Endothelial cell of umbilical vein (primary cell): ENCODE data around the gene FAM131C. TPM values are rescaled to one million over a fixed set of nuclear protein-coding genes. Genes with fewer than 3 reads are reported as not detected.

Source experiments
- BruUV-seq: library from RNA; stranded (reverse); fragments of 400-500 nt; replicated peaks from 2 replicates; lab custom pipeline; 2021; lab: Mats Ljungman, UMichigan
- CTCF ChIA-PET: fragments of 300-600, 350-600 bp; sonication (Branson Sonifier 250); formaldehyde crosslinking; loops from one replicate; lab custom pipeline; 2021; ENCODE audit warnings: antibody characterized with exemption, inconsistent platforms; lab: Charles Lee
- POLR2A ChIA-PET: fragments of 300-600, 350-600 bp; sonication (Branson Sonifier 250); formaldehyde crosslinking; loops from one replicate; lab custom pipeline; 2021; ENCODE audit warnings: antibody characterized with exemption, inconsistent platforms; lab: Charles Lee
- DNase-seq: peaks from one replicate; pipeline ENCODE4 v3.0.0-alpha.2; 2011; ENCODE audit warnings: low read depth, low spot score
- FAIRE-seq: peaks from 2 replicates; lab custom pipeline; 2011; peaks lifted over from hg19 to GRCh38; lab: Jason Lieb, UNC
- H2AFZ ChIP-seq: 2 replicates; pipeline ENCODE4 v1.6.0; 2012; ENCODE audit warnings: low read depth, low read length, control low read depth, inconsistent platforms
- H3K27ac ChIP-seq: 2 replicates; pipeline ENCODE4 v1.5.1; 2011; ENCODE audit warnings: low read depth, mild to moderate bottlenecking, control low read depth, low read length, moderate library complexity; ENCODE audit not compliant: insufficient read depth
- H3K27me3 ChIP-seq, 2 experiments: 2 replicates each; pipeline versions ENCODE4 v1.6.0 to v1.6.1; 2011; ENCODE audit warnings: low read length in 2 of 2, mixed read lengths in 1 of 2; ENCODE audit not compliant: control insufficient read depth in 2 of 2, insufficient read depth in 2 of 2
- H3K36me3 ChIP-seq, 2 experiments: 2 replicates in 1 of 2; 3 replicates in 1 of 2; pipeline ENCODE4 v1.5.1; 2011; ENCODE audit warnings: low read length in 2 of 2, mild to moderate bottlenecking in 1 of 2, moderate library complexity in 1 of 2; ENCODE audit not compliant: control insufficient read depth in 2 of 2, insufficient read depth in 2 of 2; ENCODE audit errors: extremely low read depth in 1 of 2
- H3K4me1 ChIP-seq: 3 replicates; pipeline ENCODE4 v1.5.1; 2011; ENCODE audit warnings: mild to moderate bottlenecking, low read length; ENCODE audit not compliant: control insufficient read depth, insufficient read depth; ENCODE audit errors: extremely low read depth
- H3K4me2 ChIP-seq: 2 replicates; pipeline ENCODE4 v1.6.1; 2011; ENCODE audit warnings: low read length, control low read depth, mixed read lengths; ENCODE audit not compliant: insufficient read depth
- H3K4me3 ChIP-seq, 3 experiments: fragments of 200-600 bp in 1 of 3; sonication (generic), shearing (Covaris generic) in 1 of 3; replicated peaks in 1 of 3; 2 replicates each; pipeline ENCODE4 v1.5.1; 2011 to 2016; ENCODE audit warnings: control low read depth in 3 of 3, low read length in 3 of 3, mild to moderate bottlenecking in 2 of 3, inconsistent platforms in 1 of 3, low read depth in 1 of 3, moderate library complexity in 1 of 3; ENCODE audit not compliant: insufficient read depth in 1 of 3
- H3K79me2 ChIP-seq: 2 replicates; pipeline ENCODE4 v1.6.0; 2012; ENCODE audit warnings: low read length, inconsistent platforms; ENCODE audit not compliant: control insufficient read depth, insufficient read depth
- H3K9ac ChIP-seq: replicated peaks from 2 replicates; pipeline ENCODE3; 2011; ENCODE audit warnings: low read length, control low read depth; ENCODE audit not compliant: insufficient read depth; ENCODE audit errors: extremely low read depth
- H3K9me1 ChIP-seq: replicated peaks from 3 replicates; pipeline ENCODE4 v1.6.0; 2011; ENCODE audit warnings: mild to moderate bottlenecking, low read length; ENCODE audit not compliant: control insufficient read depth, insufficient read depth; ENCODE audit errors: extremely low read depth
- H3K9me3 ChIP-seq: replicated peaks from 2 replicates; pipeline ENCODE4 v1.5.1; 2012; ENCODE audit warnings: low read length, inconsistent platforms; ENCODE audit not compliant: control insufficient read depth, insufficient read depth
- H4K20me1 ChIP-seq: replicated peaks from 2 replicates; pipeline ENCODE3; 2011; ENCODE audit warnings: mild to moderate bottlenecking, low read length; ENCODE audit not compliant: control insufficient read depth, insufficient read depth; ENCODE audit errors: extremely low read depth
- EZH2 ChIP-seq: IDR thresholded peaks from 2 replicates; pipeline ENCODE4 v1.6.1; 2012; ENCODE audit warnings: borderline replicate concordance, low read depth, mild to moderate bottlenecking, moderate library complexity, low read length, inconsistent platforms; ENCODE audit not compliant: severe bottlenecking
- FOS ChIP-seq: IDR thresholded peaks from 2 replicates; pipeline ENCODE4 v1.6.1; 2011; ENCODE audit warnings: mild to moderate bottlenecking, low read length, moderate library complexity, borderline replicate concordance; ENCODE audit not compliant: insufficient read depth
- GATA2 ChIP-seq: IDR thresholded peaks from 2 replicates; pipeline ENCODE4 v1.7.0; 2011; ENCODE audit warnings: low read depth, mild to moderate bottlenecking, moderate library complexity, mixed read lengths, low read length; ENCODE audit not compliant: insufficient read length, insufficient read depth
- JUN ChIP-seq: IDR thresholded peaks from 2 replicates; pipeline ENCODE4 v1.6.1; 2011; ENCODE audit warnings: borderline replicate concordance, low read depth; ENCODE audit not compliant: insufficient read length, insufficient read depth
- MYC ChIP-seq: IDR thresholded peaks from one replicate; pipeline ENCODE4 v1.6.1; 2011; ENCODE audit warnings: mild to moderate bottlenecking, low read depth, low read length
- POLR2A ChIP-seq: IDR thresholded peaks from 2 replicates; pipeline ENCODE4 v1.6.1; 2012; ENCODE audit warnings: low read depth, mild to moderate bottlenecking, control low read depth, low read length
- POLR2AphosphoS5 ChIP-seq: IDR thresholded peaks from 2 replicates; pipeline ENCODE4 v1.6.1; 2012; ENCODE audit warnings: low read depth, mild to moderate bottlenecking, control low read depth, low read length, moderate library complexity; ENCODE audit not compliant: insufficient read depth
- dilution Hi-C: fragments of 300-500 bp; cut with MboI; formaldehyde crosslinking; loops from one replicate; pipeline ENCODE4 v1.15.0; 2019; ENCODE audit warnings: low sequenced_read_pairs; ENCODE audit not compliant: extremely low pct_ligation_motif_present
- intact Hi-C: fragments of 100-400 bp; cut with micrococcal nuclease; formaldehyde crosslinking; loops from one replicate; pipeline ENCODE4 v1.10.0; 2022
- polyA plus RNA-seq, 4 experiments: library from polyadenylated mRNA; depleted of rRNA in 3 of 4; stranded (reverse) in 3 of 4; unstranded in 1 of 4; fragments of >200 nt; gene quantifications; 2 replicates each; pipeline versions ENCODE4 v1.2.1 to v1.2.3, GENCODE V29; 2011 to 2012; ENCODE audit warnings: missing spikeins in 1 of 4
- total RNA-seq: library from RNA; stranded (reverse); gene quantifications from 2 replicates; pipeline ENCODE4 v1.2.3, GENCODE V29; 2021
- TF ChIP-seq, protein P1 (sequence below): IDR thresholded peaks from 2 replicates; pipeline ENCODE4 v1.6.1; 2011; ENCODE audit not compliant: insufficient read depth, insufficient read length
- TF ChIP-seq, protein P2 (sequence below), 2 donors: IDR thresholded peaks; 1 replicate in 1 of 2; 2 replicates in 1 of 2; pipeline ENCODE4 v1.5.1; 2011; ENCODE audit warnings: low read length in 2 of 2, mild to moderate bottlenecking in 2 of 2, moderate library complexity in 2 of 2, control low read depth in 1 of 2, inconsistent platforms in 1 of 2, low read depth in 1 of 2; ENCODE audit not compliant: insufficient read depth in 1 of 2; ENCODE audit errors: extremely low read depth in 1 of 2

FAM131C gene
- total and polyA plus RNA-seq, 2 donors (not counting 3 experiments of a cell fraction or from before 2014, with no cell fraction given), result 0.23 TPM; not detected in 1

DNA sequence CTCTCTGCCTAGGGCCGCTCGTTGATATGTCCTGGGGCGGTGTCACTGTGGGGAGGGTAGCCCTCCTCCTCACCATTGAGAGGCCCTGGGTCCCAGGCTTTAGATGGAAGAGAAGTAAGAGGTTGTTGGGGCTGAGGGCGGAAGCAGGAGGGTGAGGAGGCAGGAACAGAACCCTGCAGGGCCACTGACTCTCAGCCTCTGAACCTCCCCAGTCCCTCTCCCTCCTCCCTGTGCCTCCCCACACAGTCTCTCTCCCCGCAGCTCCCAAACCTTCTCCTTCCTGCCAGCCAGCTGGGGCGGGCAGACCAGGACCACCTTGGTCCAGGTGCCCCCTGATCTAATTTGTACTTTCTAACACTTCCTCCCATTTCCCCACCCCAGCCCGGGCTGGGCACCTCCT lies 14.3 kb upstream of the FAM131C start:
- CTCF ChIA-PET, result interaction anchor here (1.1 kb wide), 1 partner anchor 19 kb away, joined by 3 read pairs; no protein-coding TSS in a partner anchor
- Histone ChIP-seq H4K20me1 (no peaks in the 10 kb centered on the region), H3K4me1 (no peaks in the 10 kb centered on the region), H3K4me2 (no peak overlapping the region), H3K4me3 (no peak overlapping the region), H3K79me2 (no peaks in the 10 kb centered on the region), H3K27me3 (no peaks in the 10 kb centered on the region), H3K9me3 (no peaks in the 10 kb centered on the region), H3K36me3 (no peaks in the 10 kb centered on the region), H2AFZ (no peak overlapping the region), H3K27ac (no peak overlapping the region), H3K9me1 (no peaks in the 10 kb centered on the region), H3K9ac (no peak overlapping the region)
- dilution Hi-C loops, result no loop called here
- TF ChIP-seq, protein P1, sequence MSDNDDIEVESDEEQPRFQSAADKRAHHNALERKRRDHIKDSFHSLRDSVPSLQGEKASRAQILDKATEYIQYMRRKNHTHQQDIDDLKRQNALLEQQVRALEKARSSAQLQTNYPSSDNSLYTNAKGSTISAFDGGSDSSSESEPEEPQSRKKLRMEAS, result no peak
- TF ChIP-seq, protein P2, sequence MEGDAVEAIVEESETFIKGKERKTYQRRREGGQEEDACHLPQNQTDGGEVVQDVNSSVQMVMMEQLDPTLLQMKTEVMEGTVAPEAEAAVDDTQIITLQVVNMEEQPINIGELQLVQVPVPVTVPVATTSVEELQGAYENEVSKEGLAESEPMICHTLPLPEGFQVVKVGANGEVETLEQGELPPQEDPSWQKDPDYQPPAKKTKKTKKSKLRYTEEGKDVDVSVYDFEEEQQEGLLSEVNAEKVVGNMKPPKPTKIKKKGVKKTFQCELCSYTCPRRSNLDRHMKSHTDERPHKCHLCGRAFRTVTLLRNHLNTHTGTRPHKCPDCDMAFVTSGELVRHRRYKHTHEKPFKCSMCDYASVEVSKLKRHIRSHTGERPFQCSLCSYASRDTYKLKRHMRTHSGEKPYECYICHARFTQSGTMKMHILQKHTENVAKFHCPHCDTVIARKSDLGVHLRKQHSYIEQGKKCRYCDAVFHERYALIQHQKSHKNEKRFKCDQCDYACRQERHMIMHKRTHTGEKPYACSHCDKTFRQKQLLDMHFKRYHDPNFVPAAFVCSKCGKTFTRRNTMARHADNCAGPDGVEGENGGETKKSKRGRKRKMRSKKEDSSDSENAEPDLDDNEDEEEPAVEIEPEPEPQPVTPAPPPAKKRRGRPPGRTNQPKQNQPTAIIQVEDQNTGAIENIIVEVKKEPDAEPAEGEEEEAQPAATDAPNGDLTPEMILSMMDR (IDR thresholded peaks at IDR 0.05; ENCODE audit: extremely low read depth in 1 of 2, insufficient read depth in 1 of 2, low read depth in 1 of 2, low read length in 2 of 2), result no peak
- TF ChIP-seq EZH2 (no peak), POLR2A (no peak), FOS (no peak), JUN (no peak), POLR2AphosphoS5 (no peak), GATA2 (no peak), MYC (no peak)
- FAIRE-seq (no peak), DNase-seq (no peak)
- intact Hi-C loops, result loop anchor here (5.0 kb wide), 1 partner anchor 35 kb away; no protein-coding TSS in a partner anchor
- POLR2A ChIA-PET, result no interaction called here
- BruUV-seq, result no TSS peak
